ENCODE results near the gene NTRK3.
"Not testable (repeated sequence)": the region's sequence is repeated elsewhere in the genome, so short reads cannot be mapped to it uniquely, and the experiment has no call there.

Gene NTRK3

GRCh38 chr15:88073391-88073691 lies 183.2 kb downstream of the NTRK3 start:
- no peak for DNase-seq (ENCODE audit: low spot score)

- DNase-seq (ENCODE audit: low spot score) = no peak
Measured at GRCh38 chr15:88072598-88073390, 183.7 kb downstream of the NTRK3 start.

GRCh38 chr15:88072133-88072532 lies 184.4 kb downstream of the NTRK3 start:
- not testable (repeated sequence) for DNase-seq (ENCODE audit: low spot score)

- DNase-seq (ENCODE audit: low spot score) = no peak
Measured at GRCh38 chr15:88071141-88071540, 185.4 kb downstream of the NTRK3 start.

- no peak for DNase-seq (ENCODE audit: low spot score)
Measured at GRCh38 chr15:88069561-88069960, 187.0 kb downstream of the NTRK3 start.

GRCh38 chr15:88067331-88067685 lies 189.2 kb downstream of the NTRK3 start:
- DNase-seq (ENCODE audit: low spot score) = no peak

- DNase-seq (ENCODE audit: low spot score) = no peak
Measured at GRCh38 chr15:88066636-88067330, 189.8 kb downstream of the NTRK3 start.

GRCh38 chr15:88061452-88061851 lies 195.1 kb downstream of the NTRK3 start:
- no peak for DNase-seq (ENCODE audit: low spot score)

- no peak for DNase-seq (ENCODE audit: low spot score)
Measured at GRCh38 chr15:88060383-88060782, 196.2 kb downstream of the NTRK3 start.

- no peak for DNase-seq (ENCODE audit: low spot score)
Measured at GRCh38 chr15:88057836-88058235, 198.7 kb downstream of the NTRK3 start.

GRCh38 chr15:88049506-88049905 lies 207.0 kb downstream of the NTRK3 start:
- no peak for DNase-seq (ENCODE audit: low spot score)

GRCh38 chr15:88048755-88049154 lies 207.8 kb downstream of the NTRK3 start:
- no peak for DNase-seq (ENCODE audit: low spot score)

GRCh38 chr15:88048237-88048636 lies 208.3 kb downstream of the NTRK3 start:
- no peak for DNase-seq (ENCODE audit: low spot score)

- no peak for DNase-seq (ENCODE audit: low spot score)
Measured at GRCh38 chr15:88046576-88047129, 209.9 kb downstream of the NTRK3 start.

GRCh38 chr15:88043396-88043795 lies 213.1 kb downstream of the NTRK3 start:
- DNase-seq (ENCODE audit: low spot score) = no peak

- no peak for DNase-seq (ENCODE audit: low spot score)
Measured at GRCh38 chr15:88042047-88042446, 214.5 kb downstream of the NTRK3 start.

GRCh38 chr15:88040516-88040915 lies 216.0 kb downstream of the NTRK3 start:
- DNase-seq (ENCODE audit: low spot score) = no peak

GRCh38 chr15:88038261-88038660 lies 218.3 kb downstream of the NTRK3 start:
- DNase-seq (ENCODE audit: low spot score) = no peak

- no peak for DNase-seq (ENCODE audit: low spot score)
Measured at GRCh38 chr15:88036154-88036839, 220.2 kb downstream of the NTRK3 start.

GRCh38 chr15:88035381-88035780 lies 221.2 kb downstream of the NTRK3 start:
- DNase-seq (ENCODE audit: low spot score) = no peak

GRCh38 chr15:88033421-88033820 lies 223.1 kb downstream of the NTRK3 start:
- not testable (repeated sequence) for DNase-seq (ENCODE audit: low spot score)

- no peak for DNase-seq (ENCODE audit: low spot score)
Measured at GRCh38 chr15:88032787-88033186, 223.8 kb downstream of the NTRK3 start.

- DNase-seq (ENCODE audit: low spot score) = no peak
Measured at GRCh38 chr15:88031461-88031860, 225.1 kb downstream of the NTRK3 start.

All from COLO829 (cell line).